ENCODE measurements around the gene CYTIP.

CYTIP gene

DNA sequence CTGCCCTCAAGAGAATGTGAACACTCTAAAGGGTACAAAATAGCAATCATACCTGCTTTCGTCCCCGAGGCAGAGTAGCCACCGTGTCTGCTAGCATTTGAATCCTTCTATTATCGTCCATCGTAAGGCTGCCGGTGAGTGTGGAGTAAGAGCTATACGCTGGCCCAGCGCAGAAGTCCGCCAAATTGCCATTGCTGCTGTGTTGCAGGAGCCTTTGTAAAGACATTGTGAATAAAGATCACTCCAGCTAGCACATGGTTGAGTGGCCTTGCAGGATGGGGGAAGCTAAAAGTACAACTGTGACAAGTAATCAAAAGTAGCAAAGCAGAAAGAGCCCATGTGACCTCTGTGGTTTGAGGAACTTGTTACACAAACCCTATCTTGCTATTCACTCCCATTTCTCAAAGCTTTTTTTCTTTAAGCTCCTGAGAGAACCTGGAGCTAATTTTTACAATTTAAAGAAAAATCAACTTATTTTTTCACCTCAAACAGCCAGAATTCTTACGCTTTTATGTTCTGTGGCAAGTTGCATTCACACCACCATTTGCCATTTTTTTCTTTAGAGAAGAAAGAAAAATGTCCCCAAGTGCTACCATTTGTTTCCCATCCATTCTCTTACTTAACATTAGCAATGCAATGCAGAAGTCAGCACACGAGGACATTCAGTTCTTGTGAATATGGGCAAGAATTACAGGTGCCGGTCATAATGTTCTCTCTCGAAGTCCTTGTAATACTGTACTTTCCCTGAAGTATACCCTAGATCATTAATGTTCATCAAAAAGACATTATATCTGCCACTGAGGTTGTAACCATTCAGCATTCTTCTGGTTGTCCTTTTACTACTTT, at the start of gene CYTIP:
Gene CYTIP (minus strand): TSS at position 295 of the 846 bp plus-strand sequence. CDS start 69 bp downstream, at position 226.
- DNase-seq = no peak

DNA sequence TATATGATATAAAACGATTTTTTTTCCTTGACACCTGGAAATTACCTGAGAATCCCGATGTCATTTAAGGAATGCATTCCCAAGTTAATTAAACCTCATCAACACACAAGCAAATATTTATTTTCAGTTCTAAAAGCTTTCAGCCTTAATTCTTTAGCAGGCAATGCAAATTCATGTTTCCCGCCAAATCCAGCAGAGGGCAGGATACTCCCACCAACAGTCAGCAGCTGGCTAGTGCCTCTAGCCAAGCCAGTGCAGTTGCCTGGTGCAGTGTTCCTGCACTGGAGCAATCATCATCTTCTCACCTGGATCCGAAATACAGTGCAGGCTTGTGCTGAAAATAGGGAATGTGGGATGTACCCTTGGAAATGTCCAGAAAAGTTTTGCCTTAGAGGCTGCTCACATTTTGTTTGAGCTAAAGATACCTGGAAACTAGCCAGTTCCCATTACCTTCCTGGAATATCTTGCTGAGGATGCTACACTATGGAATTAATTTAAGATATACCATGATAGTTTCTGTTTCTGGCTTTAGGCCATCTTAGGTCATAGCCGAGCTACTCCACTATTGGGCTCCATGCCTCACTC, 48.4 kb upstream of the CYTIP start:
- DNase-seq = peak; percentile 60 to 64

DNA sequence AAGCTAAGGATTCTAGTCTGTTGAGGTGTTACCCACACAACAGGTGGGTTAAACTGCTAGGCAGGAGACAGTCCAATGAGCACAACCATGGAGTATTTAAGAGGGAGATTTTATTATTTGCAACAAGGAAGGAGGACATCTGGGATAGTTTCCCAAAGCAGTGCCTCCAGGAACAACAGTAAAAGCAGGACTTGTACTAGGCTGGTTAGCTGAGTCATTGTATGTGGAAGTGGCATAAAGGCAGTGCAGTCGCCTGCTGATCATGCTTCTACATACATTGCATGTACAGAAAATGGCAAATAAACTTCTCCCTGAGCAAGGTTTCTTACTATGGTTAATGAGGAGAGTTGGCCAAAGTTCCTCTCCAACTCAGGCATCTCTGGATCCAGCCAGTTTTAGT, 46.1 kb upstream of the CYTIP start:
- DNase-seq = no peak

DNA sequence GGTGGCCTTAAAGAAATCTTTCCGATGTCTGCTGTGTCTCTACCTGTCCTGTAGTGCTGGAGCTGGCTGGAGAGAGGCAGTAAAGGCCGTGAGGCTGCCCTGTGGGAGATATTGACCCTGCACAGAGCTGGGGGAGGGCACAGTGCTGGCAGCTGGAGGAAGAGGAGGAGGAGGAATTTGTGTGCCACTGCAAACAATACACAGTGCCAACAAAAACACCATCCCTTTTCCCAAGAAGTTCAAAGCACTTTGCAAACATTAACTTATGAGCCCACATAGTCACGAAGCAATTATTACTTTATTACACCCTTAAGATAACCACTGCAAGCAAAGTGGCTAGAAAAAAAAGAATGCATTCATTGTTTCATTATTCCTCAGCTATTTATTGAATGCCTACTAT, 45.0 kb upstream of the CYTIP start:
- DNase-seq = no peak

DNA sequence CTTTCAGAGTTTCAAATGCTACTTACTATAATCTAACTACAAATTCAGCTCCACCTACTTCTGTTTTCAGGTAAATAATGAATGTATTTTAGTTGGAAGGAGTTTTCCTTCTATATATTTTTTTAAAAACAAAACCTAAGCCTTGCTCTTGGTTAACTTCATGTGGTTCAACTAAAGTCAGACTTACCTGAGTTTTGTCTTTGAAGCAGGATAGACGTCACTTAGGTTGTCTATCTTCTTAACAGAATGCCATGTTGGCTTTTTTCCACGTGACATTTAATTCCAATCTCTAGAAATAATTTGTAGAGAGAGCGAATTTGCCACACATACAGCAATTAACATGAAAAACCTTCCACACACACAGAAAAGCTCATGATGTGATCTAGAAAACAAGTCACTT, 43.9 kb upstream of the CYTIP start:
- no peak for DNase-seq

DNA sequence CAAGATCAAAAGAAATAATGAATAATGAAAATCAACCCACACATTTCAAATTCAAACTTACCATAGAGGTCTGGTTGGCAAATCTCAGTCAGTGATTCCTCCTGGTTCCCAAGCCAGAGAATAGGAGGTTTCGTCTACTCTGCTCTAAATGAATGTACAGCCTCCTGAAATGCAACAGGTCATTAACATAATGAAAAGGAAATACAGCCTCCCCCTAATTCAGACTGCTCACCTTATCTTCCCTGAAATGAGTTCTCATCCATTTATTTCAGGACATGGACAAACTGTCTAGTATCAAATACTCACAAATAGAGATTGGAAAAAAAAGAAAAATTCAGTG, 43.4 kb upstream of the CYTIP start:
- DNase-seq = no peak

DNA sequence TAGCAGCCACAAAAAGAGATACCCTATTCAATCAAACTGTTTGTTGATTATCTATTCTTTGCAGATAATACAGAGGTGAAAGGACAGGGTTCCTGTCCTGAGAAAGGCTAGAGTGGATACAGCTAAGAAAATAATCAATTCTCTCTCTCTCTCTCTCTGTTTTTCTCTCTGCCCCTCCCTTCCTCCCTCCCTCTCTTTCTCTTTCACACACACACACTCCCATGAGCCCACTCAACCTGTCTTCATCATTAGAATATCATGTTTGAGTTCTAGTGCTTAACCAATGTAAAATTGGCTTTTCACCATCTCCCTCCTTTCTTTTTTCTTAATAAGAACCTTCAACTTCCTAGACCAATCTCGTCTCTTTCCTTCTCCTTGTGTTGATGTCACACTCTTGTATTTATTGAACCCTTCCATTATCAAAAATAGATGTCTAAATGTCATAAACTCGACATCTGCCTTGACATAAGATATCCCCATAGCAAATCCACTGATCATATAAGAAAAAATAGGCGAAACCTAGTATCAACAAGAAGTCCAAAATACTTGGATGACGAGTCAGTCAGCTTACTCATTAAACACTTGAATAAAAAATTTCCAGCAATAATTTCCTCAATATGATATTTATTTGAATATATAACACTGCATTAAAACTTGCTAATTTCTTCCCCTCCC, 42.8 kb upstream of the CYTIP start:
- no peak for DNase-seq

DNA sequence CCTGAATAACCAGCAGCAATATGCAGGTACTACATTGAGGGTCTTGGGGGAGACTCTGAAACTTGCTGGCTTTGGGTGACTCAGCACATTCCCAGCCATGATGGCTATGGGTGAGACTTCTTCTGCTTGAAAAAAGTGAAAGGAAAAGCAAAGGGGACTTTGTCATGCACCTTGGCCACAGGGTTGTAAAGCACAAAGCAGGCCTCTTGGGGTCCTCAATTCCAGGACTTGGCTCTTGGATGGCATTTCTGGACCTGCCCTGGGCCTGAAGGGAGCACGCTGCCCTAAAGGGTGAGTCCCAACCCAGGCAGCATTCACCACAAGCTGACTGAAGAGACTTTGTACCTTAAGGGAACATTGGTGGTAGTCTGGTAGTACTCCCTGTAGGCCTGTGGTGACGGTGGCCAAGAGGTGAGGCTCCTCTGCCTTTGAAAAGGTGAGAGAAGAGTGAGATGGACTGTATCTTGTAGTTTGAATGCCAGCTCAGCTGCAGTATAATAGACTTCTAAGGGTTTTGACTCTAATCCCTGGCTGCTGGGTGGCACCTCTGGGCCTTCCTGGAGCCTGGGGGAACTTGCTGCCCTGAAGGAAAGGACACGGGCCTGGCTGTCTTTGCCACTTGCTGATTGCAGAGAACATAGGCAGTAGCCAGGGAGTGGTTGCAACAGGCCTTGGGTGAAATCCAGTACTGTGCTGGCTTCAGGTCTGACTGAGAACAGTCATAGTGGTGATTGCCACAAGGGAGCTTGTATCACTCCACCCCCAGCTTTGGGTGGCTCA, 36.5 kb upstream of the CYTIP start:
- DNase-seq = no peak

DNA sequence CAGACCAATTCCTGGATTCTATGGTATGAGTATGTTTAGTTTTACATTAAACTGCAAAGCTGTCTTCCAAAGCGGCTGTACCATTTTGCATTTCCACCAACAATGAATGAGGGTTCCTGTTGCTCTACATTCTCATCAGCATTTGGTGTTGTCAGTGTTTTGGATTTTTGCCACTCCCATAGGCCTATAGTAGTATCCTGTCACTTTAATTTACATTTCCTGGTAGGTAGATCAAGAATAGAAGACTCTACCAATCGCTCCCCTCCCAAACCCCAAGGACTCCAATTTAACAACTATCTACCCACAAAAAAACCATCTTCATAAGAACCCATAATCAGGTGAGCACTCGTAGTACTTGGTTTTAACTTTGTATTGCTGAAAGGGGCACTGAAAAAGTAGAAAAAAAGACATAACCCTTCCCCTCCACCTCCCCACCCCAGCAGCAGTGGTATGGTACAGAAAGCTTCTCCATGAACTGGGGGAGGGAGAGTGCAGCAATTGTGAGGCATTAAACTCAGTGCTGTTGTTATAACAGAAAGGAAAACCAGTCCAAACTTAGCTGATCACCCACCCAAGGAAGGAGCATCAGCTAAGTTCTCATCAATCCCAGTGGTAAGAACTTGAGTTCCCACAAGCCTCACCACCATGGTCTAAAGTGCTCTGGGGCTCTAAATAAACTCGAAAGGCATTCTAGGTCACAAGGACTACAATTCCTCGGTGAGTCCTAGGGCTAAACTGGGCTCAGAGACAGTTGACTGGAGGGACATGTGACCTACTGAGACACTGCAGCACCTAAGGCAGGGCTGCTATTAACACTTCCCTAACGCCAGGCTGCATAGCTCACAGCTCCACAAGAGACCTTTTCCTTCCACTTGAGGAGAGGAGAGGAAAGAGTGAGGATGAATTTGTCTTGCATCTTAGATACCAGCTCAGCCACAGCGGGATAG, 35.5 kb upstream of the CYTIP start:
- no peak for DNase-seq

DNA sequence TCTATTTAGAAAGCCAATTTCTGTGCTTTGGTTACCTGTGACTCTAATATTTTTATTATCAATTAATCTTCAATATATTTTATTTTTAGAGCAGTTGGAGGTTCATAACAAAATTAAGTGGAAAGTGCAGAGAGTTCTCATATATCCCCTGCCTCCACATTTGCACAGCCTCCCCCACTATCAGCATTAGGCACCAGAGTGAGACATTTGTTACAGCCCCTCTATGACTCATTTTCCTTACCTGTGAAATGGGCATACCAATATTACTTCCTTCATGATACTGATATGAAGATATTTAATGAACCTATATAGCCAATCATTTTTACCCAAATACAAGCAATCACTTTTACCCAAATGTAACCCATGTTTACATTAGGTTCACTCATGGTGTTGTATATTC, 34.0 kb upstream of the CYTIP start:
- no peak for DNase-seq

DNA sequence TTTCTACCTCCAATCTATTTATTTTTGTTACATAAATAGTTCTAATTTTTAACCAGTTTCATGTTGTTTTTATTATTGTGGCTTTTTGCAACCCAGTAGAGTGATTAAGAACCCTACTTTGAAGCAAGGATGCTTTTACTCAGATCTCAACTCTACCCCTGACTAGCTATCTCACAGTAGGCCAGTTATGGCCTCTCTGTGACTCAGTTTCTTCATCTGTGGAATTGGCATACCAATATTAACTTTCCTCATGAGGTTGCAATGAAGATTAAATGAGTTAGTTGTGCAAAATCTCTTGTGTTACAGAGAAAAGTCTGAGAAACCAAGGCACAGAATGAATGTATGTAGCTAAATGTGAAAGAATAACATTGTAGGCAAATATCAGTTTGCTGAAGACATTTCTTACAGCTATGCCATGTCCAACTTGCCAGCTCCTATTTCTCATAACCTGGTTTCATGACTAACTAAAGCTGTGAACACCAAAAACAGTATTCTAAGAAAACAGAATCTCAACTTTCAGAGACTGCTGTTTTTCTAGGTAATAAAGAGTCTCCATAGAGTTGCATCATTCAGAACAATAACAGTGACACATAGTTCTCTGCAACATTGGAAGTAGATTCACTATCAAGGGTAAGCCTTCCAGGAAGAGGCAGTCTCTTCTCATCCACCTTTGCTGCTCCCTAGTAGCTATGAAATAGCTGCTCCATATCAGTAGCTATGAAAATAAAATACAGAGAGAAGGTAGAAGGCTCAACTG, 33.2 kb upstream of the CYTIP start:
- no peak for DNase-seq

DNA sequence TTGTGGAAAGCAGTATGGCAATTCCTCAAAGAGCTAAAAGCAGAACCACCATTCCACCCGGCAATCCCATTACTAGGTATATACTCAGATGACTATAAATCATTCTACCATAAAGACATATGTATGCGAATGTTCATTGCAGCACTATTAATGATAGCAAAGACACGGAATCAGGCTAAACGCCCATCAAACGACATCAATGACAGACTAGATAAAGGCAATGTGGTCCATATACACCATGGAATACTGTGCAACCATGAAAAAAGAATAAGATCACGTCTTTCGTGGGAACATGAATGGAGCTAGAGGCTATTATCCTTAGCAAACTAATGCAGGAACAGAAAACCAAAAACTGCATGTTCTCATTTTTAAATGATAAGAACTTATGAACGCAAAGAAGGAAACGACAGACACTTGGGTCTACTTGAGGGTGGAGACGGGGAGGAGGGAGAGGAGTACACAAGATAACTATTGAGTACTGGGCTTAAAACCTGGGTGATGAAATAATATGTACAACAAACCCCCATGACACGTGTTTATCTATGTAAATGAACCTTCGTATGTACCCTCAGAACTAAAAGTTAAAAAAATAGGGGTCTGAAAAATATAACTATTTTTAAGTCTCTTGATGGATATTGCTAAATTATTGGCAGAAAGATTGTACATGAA, 32.0 kb upstream of the CYTIP start:
- DNase-seq = no peak

DNA sequence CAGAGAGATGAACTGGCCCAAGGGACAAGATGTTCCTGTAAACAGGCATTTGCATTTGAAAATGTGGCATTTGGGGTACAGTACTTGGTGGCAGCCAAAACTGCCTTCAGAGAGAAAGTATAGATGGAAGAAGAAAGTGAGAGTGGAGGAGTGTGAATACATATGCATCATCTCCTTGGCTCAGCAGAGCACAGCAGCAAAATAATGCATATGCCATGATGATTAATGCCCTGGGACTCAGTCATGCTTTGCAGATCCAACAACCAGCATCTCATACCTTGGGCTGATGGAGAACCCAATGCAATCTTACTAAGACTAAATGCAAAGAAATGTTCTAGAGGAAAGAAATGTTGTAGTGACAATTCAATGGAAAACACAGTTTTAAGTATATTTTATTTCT, 29.7 kb upstream of the CYTIP start:
- no peak for DNase-seq

DNA sequence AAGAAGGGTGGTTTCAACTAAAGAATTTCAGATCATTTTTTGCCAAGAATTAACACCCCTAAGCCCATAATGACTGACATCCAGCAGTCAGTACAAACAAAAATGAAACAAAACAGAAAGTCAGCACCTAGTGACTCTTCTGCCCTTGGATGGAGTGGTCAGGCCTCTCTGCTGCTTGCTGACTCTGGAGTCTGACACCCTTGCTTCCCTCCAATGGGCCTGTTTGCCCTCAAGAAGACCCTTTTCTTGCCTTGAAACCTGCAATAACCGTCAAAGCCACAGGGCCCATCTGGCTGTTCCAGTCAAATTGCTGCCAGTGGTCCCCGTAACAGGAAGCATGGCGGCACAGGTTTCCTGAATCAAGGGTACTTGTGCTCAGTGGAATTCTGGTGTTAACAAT, 27.2 kb upstream of the CYTIP start:
- no peak for DNase-seq

DNA sequence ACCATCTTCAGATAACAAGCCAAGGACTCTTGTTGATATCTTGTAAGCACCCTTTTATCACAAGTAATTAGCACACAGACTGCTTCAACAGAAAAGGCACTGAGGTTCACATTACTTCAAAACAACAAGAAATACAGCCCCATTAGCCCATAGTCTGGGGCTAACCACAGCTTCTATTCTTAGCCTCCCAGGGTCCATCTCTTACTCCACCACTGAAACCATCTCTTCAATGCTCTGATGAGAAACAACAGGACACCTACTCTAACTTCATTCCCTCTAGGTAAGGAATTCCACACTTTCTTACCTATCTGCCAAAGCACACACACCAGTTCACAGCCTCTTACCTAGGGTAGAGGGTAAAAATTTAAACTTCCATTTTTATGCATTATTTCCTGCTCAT, 26.4 kb upstream of the CYTIP start:
- no peak for DNase-seq

DNA sequence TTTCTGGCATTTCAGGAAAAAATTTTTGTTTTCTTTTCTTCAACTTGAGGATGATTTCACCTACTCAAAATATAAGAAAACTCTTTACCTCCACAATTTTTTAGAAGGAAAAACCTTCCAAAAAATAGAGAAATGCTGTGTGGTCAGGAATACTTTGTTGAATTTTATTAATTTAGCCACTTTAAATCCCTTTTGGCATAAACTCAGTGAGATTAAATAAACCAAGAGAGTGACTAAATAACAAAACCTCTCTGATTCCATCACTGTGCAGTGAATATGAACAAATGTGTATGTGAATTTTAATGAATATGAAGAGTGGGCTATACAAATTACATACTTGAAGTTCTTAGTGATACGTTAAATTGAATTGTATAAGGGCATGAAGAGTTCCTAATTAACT, 25.8 kb upstream of the CYTIP start:
- no peak for DNase-seq

DNA sequence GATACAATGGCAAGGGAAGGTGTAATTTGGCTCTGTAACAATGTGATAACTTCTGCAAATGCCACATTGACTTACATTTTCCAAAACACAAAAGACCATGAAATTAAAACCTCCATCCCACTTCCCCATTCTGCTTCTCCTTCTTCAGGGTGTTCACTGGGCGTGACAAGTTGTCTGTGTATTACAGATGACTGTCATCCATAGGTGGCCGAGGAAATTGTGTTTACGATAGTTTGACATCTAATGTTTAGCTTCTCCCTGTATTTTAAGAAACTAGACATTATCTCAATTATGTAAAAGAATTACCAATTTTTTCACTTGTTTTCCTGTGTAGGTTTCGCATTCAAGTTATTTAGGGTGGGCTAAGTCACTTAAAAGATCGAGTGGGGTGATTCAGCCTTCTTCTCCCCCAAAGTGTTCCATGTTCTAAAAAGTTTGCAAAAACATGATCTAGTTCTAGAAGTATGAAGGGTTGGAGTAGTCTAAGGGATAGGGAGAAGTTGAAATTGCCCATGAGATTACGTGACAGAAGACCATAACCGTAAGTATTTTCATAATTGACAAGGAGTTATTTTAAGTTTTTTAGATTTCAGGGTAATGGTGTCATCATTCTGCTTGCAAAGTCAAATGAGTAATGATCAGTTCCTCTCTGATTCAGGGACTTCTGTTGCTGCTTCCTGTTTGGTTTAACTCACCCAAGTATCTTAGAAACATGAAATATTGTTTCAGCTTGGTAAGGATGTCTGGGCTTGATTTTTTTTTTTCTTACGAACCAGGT, 25.2 kb upstream of the CYTIP start:
- no peak for DNase-seq

DNA sequence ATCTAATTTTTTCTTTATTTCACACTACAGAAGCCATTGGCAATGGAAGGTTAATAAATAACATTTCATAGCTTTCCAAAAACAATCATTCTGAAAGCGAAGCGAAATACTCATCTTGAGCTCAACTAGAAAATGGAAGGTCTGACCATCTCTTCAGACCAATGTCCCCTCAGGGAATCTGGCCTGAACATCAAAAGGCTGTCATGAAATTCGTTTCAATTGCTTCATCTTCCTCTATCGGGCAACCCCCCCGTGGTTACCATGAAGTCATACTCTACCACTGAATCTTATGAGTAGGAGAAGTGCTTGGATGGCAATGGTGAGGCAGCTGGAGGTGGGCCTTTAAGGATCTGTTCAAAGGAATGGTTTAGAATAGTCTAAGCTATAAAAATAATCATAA, 22.9 kb upstream of the CYTIP start:
- DNase-seq = no peak

DNA sequence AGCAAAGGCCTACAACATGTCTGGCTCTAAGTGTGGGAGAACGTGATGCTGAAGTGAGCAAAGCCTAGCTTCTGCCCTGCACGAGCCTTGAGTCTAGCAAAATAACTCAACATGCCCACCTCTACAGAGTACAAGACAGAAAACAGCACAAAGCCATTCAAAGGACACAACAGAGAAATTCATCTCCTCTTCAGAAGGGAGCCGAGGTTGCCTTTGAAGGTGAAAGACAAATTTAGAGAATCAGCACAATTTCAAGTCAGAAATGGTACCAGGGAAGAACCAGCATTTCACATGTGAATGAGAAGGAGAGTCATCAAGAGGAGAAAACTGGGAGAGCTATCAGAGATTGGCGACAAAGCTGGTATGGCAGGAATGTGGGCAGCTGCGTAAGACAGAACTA, 21.7 kb upstream of the CYTIP start:
- no peak for DNase-seq

DNA sequence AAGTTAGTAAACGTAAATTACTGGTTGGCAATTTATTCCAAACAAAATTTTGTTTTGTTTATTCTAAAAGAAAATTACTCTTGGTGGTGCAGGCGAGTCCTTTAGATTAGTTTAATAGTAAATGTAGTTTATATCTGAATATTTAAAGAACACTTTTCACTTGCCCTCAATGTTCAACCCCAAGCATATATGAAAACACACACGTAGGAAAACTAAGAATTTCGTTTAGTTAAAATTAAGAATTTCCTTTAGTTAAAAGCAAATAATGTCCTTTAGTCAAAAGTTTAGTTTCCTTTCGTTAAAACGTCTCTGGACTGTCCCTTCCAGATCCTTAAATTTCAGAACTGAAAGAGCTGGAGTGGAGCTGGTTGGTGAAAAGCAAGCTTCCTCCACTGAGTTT, 19.1 kb upstream of the CYTIP start:
- no peak for DNase-seq

Measured in NCI-H1930 (cell line).